IMR-90 (cell line): Measurements from ENCODE around the gene AJM1. TPM values are rescaled to one million over a fixed set of nuclear protein-coding genes. Genes with fewer than 3 reads are reported as not detected.

ENCODE experiments used
- ATAC-seq: fragments of 200-7000 bp; cut with Tn5 transposase; 2 replicates; pipeline ENCODE4 v1.9.1; 2020; ENCODE audit warnings: low read depth, mild to moderate bottlenecking, moderate library complexity
- BruUV-seq: library from RNA; stranded (reverse); fragments of 400-500 nt; replicated peaks from 2 replicates; lab custom pipeline; 2021; lab: Mats Ljungman, UMichigan
- CTCF ChIA-PET: fragments of 300-600 bp; formaldehyde crosslinking; extraction: SDS; loops from one replicate; lab custom pipeline; 2021; ENCODE audit warnings: antibody characterized with exemption; lab: Yijun Ruan, JAX
- POLR2A ChIA-PET: fragments of 300-600 bp; sonication (Branson Sonifier 250); formaldehyde crosslinking; loops from one replicate; lab custom pipeline; 2022; ENCODE audit warnings: antibody characterized with exemption; ENCODE audit not compliant: unreplicated experiment; lab: Charles Lee
- DNase-seq: peaks from one replicate; pipeline ENCODE4 v3.0.0; 2013
- H2AFZ ChIP-seq: replicated peaks from 2 replicates; pipeline ENCODE3; 2013; ENCODE audit warnings: low read length, mild to moderate bottlenecking; ENCODE audit not compliant: poor library complexity
- H2AK5ac ChIP-seq: 2 replicates; pipeline ENCODE4 v1.6.1; 2013; ENCODE audit warnings: low read depth, low read length, inconsistent platforms
- H2AK9ac ChIP-seq: replicated peaks from 2 replicates; pipeline ENCODE3; 2013; ENCODE audit warnings: mild to moderate bottlenecking, low read depth, low read length, moderate library complexity; ENCODE audit not compliant: poor library complexity
- H2BK120ac ChIP-seq: 2 replicates; pipeline ENCODE4 v1.6.1; 2013; ENCODE audit warnings: low read depth, low read length, inconsistent platforms
- H2BK15ac ChIP-seq: 3 replicates; pipeline ENCODE4 v1.6.1; 2013; ENCODE audit warnings: low read depth, low read length, inconsistent platforms
- H2BK20ac ChIP-seq: 2 replicates; pipeline ENCODE4 v1.6.1; 2013; ENCODE audit warnings: low read depth, mild to moderate bottlenecking, inconsistent platforms, low read length, moderate library complexity
- H2BK5ac ChIP-seq: 2 replicates; pipeline ENCODE4 v1.6.1; 2013; ENCODE audit warnings: mild to moderate bottlenecking, low read depth, low read length, inconsistent platforms; ENCODE audit not compliant: poor library complexity, severe bottlenecking
- H3K14ac ChIP-seq: replicated peaks from 2 replicates; pipeline ENCODE4 v1.6.1; 2013; ENCODE audit warnings: low read depth, low read length, inconsistent platforms
- H3K18ac ChIP-seq: 2 replicates; pipeline ENCODE4 v1.6.1; 2013; ENCODE audit warnings: low read depth, low read length, control low read depth
- H3K23ac ChIP-seq: 2 replicates; pipeline ENCODE4 v1.6.1; 2013; ENCODE audit warnings: low read depth, low read length, inconsistent platforms
- H3K27ac ChIP-seq: 2 replicates; pipeline ENCODE4 v1.5.1; 2013; ENCODE audit warnings: mild to moderate bottlenecking, control low read depth, low read length; ENCODE audit not compliant: insufficient read depth
- H3K27me3 ChIP-seq: 2 replicates; pipeline ENCODE4 v1.6.1; 2013; ENCODE audit warnings: low read length; ENCODE audit not compliant: control insufficient read depth, insufficient read depth
- H3K36me3 ChIP-seq: 2 replicates; pipeline ENCODE4 v1.6.1; 2013; ENCODE audit warnings: low read length, mixed read lengths; ENCODE audit not compliant: control insufficient read depth, insufficient read depth
- H3K4ac ChIP-seq: 2 replicates; pipeline ENCODE4 v1.6.1; 2013; ENCODE audit warnings: low read depth, low read length, inconsistent platforms
- H3K4me1 ChIP-seq: 2 replicates; pipeline ENCODE4 v1.6.1; 2013; ENCODE audit warnings: low read length, mixed read lengths; ENCODE audit not compliant: control insufficient read depth, insufficient read depth
- H3K4me2 ChIP-seq: 2 replicates; pipeline ENCODE4 v1.6.1; 2013; ENCODE audit warnings: low read depth, mild to moderate bottlenecking, control low read depth, low read length, moderate library complexity
- H3K4me3 ChIP-seq: 2 replicates; pipeline ENCODE4 v1.5.1; 2013; ENCODE audit warnings: low read depth, mild to moderate bottlenecking, control low read depth, low read length, moderate library complexity; ENCODE audit not compliant: insufficient read depth
- H3K56ac ChIP-seq: 2 replicates; pipeline ENCODE4 v1.6.1; 2013; ENCODE audit warnings: low read length, inconsistent platforms; ENCODE audit not compliant: insufficient read depth; ENCODE audit errors: extremely low read depth
- H3K79me1 ChIP-seq, 2 experiments: 2 replicates each; pipeline ENCODE4 v1.6.1; 2013; ENCODE audit warnings: low read length in 2 of 2, inconsistent platforms in 1 of 2, low read depth in 1 of 2
- H3K9ac ChIP-seq: 2 replicates; pipeline ENCODE4 v1.6.1; 2013; ENCODE audit warnings: low read depth, low read length, control low read depth
- H3K9me1 ChIP-seq: 2 replicates; pipeline ENCODE4 v1.6.1; 2013; ENCODE audit warnings: low read length, inconsistent platforms; ENCODE audit not compliant: insufficient read depth
- H3K9me3 ChIP-seq: 2 replicates; pipeline ENCODE4 v1.6.1; 2013; ENCODE audit warnings: low read length; ENCODE audit not compliant: control insufficient read depth, insufficient read depth
- H4K20me1 ChIP-seq: 2 replicates; pipeline ENCODE4 v1.6.1; 2013; ENCODE audit warnings: low read length, inconsistent platforms; ENCODE audit not compliant: insufficient read depth
- H4K5ac ChIP-seq: 2 replicates; pipeline ENCODE4 v1.6.1; 2013; ENCODE audit warnings: mild to moderate bottlenecking, low read depth, low read length, control low read depth
- H4K8ac ChIP-seq, 2 experiments: 2 replicates each; pipeline ENCODE4 v1.6.1; 2013; ENCODE audit warnings: low read depth in 2 of 2, low read length in 2 of 2, control low read depth in 1 of 2, inconsistent platforms in 1 of 2
- H4K91ac ChIP-seq: 2 replicates; pipeline ENCODE4 v1.6.1; 2013; ENCODE audit warnings: low read depth, low read length, inconsistent platforms; ENCODE audit not compliant: insufficient read depth
- CHD1 ChIP-seq: IDR thresholded peaks from 2 replicates; pipeline ENCODE4 v1.6.1; 2012; ENCODE audit warnings: low read depth, low read length, improper control_type of control experiment
- POLR2A ChIP-seq: IDR thresholded peaks from 2 replicates; pipeline ENCODE4 v1.6.1; 2012; ENCODE audit warnings: mild to moderate bottlenecking, low read depth, low read length
- WGBS, 2 experiments: methylation state at CpG; one replicate each; pipeline versions ENCODE4 v1.1.5 to v1.1.7; 2013; ENCODE audit warnings: missing lambda C conversion rate in 2 of 2; ENCODE audit not compliant: insufficient read length in 1 of 2; ENCODE audit errors: extremely low coverage in 2 of 2; 5-methylcytosine and 5-hydroxymethylcytosine counted together
- dilution Hi-C: fragments of 300-500 bp; cut with HindIII; formaldehyde crosslinking; loops from one replicate; pipeline ENCODE4 v1.14.3; 2018; ENCODE audit warnings: low sequenced_read_pairs; ENCODE audit not compliant: unreplicated experiment
- in situ Hi-C: fragments of 300-500 bp; cut with MboI; formaldehyde crosslinking; loops from 3 replicates; pipeline ENCODE4 v1.14.3; 2019; ENCODE audit warnings: low sequenced_read_pairs, inconsistent platforms, mixed read lengths
- intact Hi-C: fragments of 100-400 bp; cut with micrococcal nuclease; formaldehyde crosslinking; loops from 2 replicates; pipeline ENCODE4 v1.10.0; 2022
- polyA plus RNA-seq, 3 experiments: library from polyadenylated mRNA; depleted of rRNA; stranded (reverse); fragments of >200 nt; gene quantifications; 2 replicates each; pipeline ENCODE4 v1.2.3, GENCODE V29; 2012; ENCODE audit warnings: low replicate concordance in 1 of 3
- total RNA-seq: library from RNA; depleted of rRNA; stranded (reverse); fragments of >200 nt; gene quantifications from 2 replicates; pipeline ENCODE4 v1.2.3, GENCODE V29; 2012
- TF ChIP-seq, protein P1 (sequence below): fragments of 150-350 bp; IDR thresholded peaks from 2 replicates; pipeline ENCODE4 v1.6.1; 2016; ENCODE audit warnings: low read depth, mild to moderate bottlenecking, low read length, moderate library complexity, borderline replicate concordance

Gene AJM1
- total and polyA plus RNA-seq, 2 of the 4 experiments (the other 2 are of a cell fraction): 0.18 to 1.5 TPM

DNA sequence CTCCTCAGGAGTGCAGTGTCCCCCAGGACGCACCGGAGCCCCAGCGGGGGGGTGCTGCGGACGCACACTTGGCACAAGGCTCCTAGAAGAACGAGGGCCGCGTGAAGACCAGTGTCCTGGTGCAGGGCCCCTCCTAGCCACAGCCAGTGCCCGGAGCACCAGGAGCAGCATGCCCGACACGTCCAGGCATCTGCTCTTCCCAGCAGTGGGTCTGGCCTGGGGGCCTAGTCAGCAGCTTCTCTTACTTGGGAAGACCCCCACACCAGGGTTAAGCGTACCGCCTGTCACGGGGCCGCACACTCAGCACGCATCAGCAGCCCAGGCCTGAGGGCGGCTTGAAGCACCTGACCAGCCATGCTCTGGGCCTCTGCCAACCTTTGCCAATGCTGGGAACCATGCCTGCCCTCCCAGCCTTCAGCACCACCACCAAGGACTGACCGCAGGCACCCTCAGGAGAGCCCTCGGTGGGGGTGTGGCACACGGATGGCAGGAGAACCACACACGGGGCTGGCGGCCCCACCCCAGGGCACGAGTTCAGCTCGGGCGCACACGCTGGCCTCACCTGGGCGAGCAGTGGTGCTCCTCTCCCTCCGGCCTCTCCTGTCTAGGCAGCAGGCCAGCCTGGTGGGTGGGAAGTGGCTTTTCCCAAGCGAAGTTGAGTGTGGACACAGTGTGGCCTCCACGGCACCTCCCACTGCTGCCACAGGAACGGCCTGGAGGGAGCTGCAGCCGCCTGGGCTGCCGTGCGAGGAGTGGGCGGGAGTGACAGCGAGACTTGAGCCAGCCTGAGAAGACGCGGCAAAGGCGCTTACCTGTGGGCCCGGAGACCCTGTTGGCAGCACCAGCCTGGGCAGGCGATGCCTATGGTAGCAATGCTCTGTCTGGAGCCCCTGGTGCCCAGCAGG lies 12.0 kb upstream of the AJM1 start (continued):
- TF ChIP-seq, protein P1, sequence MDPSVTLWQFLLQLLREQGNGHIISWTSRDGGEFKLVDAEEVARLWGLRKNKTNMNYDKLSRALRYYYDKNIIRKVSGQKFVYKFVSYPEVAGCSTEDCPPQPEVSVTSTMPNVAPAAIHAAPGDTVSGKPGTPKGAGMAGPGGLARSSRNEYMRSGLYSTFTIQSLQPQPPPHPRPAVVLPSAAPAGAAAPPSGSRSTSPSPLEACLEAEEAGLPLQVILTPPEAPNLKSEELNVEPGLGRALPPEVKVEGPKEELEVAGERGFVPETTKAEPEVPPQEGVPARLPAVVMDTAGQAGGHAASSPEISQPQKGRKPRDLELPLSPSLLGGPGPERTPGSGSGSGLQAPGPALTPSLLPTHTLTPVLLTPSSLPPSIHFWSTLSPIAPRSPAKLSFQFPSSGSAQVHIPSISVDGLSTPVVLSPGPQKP: no peak
- no peak for TF ChIP-seq POLR2A

DNA sequence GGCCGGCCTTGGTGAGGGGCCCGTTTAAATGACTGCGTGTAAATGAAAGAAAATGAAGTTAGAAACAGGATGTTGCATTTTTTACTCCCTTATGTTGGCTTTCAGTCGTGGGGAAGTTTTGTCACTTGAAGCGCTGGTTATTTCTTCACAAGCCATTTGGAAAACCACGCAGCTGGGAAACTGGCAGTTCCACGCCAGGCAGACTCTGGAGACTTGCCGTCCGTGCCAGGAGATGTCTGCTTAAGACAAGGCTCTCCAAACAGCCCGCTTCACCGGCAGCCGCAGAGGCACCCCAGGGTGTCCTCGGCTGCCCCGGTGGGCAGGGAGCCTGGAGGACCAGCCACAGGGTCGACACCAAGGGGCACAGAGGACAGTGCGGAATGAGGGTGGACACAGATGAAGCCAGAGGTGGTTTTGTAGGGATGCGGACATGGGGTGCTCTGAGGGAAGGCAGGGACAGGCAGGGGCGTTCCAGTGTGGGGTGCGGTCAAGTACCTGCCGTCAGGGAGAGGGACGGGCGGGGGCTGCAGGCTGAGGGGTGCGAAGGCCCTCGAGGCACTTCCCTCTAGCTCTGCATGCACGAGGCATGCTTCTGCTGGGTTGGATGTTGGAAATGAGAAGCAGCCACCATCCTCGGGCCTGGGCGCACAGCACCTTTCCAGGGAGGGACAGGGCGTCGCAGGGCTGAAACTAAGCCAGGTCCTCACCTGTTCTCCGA lies 11.1 kb upstream of the AJM1 start:
- no peaks in the 10 kb centered on the region for H3K27me3 ChIP-seq

More for the DNA sequence above, 11.1 kb upstream of the AJM1 start:
- ChIA-PET POLR2A (no interaction called here), CTCF (no interaction called here)
- Histone ChIP-seq H3K9me3 (no peaks in the 10 kb centered on the region), H4K20me1 (no peaks in the 10 kb centered on the region; the same call in 1 of the 2 replicates), H3K56ac (no peak overlapping the region), H3K36me3 (peaks cover 57% of the 10 kb centered on the region), H2AFZ (no peak overlapping the region), H3K4me2 (no peak overlapping the region), H3K4me1 (no peaks in the 10 kb centered on the region), H3K27ac (no peak overlapping the region), H3K9me1 (no peaks in the 10 kb centered on the region), H4K91ac (no peak overlapping the region), H3K4ac (no peak overlapping the region), H3K23ac (no peak overlapping the region), H2BK20ac (no peak overlapping the region), H3K18ac (no peak overlapping the region), H2AK5ac (no peak overlapping the region), H3K79me1 (peaks cover 0 to 3% of the 10 kb centered on the region in 2 experiments; a peak in 1 of 4 replicates), H2BK120ac (no peak overlapping the region), H4K5ac (no peak overlapping the region), H2AK9ac (no peak overlapping the region), H2BK5ac (no peak overlapping the region), H3K4me3 (no peak overlapping the region), H3K14ac (no peak overlapping the region), H2BK15ac (no peak overlapping the region), H3K9ac (no peak overlapping the region), H4K8ac (no peak overlapping the region)
- dilution Hi-C loops (no loop called here), intact Hi-C loops (no loop called here), in situ Hi-C loops (no loop called here)
- TF ChIP-seq CHD1: no peak
- DNase-seq (no peak), ATAC-seq (no peak)
- WGBS, 2 experiments: 95% methylated on average over 20 of the region's 30 CpGs; no CpG with 5 or more reads in 1 of the 2 experiments
- BruUV-seq: no TSS peak
